COLO829 (cell line): ENCODE results near the gene CD247.

Source experiments
- DNase-seq: peaks from one replicate; pipeline ENCODE4 v3.0.0; 2012; ENCODE audit warnings: low spot score

CD247 gene

GRCh38 chr1:167489571-167490340 lies 28.6 kb downstream of the CD247 start:
- DNase-seq = no peak

- no peak for DNase-seq
These were observed 29.5 kb downstream of the CD247 start for GRCh38 chr1:167488786-167489185.

- DNase-seq = no peak
These were observed 30.7 kb downstream of the CD247 start for GRCh38 chr1:167487614-167488013.

DNA sequence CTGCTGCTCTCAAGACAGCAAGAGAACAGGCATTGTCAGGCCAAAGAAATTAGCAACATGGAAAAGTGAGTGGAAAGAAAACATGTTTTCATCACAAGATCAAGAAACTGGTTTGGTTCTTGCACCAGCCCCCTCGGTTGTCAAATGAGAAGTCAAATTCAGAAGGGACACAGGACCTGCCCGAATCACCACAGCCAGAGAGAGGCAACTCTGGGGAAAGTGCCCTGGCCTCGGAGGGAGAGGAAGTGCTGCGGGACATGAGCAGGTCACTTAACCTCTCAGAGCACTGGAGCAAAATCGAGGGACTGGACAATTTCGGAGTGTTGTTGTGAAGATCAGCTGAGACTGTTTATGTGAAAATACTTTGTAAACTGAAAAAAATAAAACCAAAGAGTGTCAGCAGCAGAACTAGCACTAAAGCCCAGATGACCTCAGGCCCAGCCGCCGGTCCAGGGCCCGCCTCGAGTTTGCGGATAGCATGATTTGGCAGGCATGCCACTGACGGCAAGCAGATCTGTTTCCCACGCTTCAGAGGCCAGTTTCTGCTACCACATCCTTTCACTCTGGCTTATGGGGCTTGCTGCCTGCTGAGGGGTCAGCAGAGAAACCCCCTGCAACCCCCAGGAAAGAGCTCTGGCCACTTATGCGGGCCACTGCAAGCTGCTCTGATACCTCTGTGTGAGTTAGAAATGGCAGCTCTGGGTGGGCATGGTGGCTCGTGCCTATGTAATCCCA lies 32.1 kb downstream of the CD247 start:
- DNase-seq = no peak

GRCh38 chr1:167484726-167485502 lies 33.4 kb downstream of the CD247 start:
- no peak for DNase-seq

- DNase-seq = no peak
These were observed 34.5 kb downstream of the CD247 start for GRCh38 chr1:167483790-167484189.

DNA sequence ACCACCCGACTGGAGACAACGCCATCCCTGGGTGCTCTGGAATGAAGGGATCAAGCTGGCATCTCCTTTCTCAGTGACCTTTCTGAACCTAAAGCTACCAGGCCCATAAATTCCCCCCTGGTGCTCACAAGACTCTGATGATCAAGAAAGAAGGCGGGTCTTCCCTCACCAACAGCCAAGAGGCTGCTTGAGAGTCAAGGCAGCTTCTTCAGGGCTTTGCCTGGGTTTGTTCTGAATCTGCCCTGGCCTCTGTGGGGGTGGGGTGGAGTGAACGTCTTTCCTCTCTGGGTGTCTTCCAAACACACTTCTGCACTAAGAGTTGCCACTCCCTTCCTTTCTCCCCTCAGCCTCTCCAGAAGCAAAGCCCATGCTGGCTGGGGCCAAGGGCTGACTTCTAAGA lies 36.1 kb downstream of the CD247 start:
- no peak for DNase-seq

- DNase-seq = no peak
These were observed 38.9 kb downstream of the CD247 start for GRCh38 chr1:167479331-167479979.

GRCh38 chr1:167477986-167478385 lies 40.3 kb downstream of the CD247 start:
- DNase-seq = no peak

GRCh38 chr1:167476061-167476460 lies 42.3 kb downstream of the CD247 start:
- no peak for DNase-seq

DNA sequence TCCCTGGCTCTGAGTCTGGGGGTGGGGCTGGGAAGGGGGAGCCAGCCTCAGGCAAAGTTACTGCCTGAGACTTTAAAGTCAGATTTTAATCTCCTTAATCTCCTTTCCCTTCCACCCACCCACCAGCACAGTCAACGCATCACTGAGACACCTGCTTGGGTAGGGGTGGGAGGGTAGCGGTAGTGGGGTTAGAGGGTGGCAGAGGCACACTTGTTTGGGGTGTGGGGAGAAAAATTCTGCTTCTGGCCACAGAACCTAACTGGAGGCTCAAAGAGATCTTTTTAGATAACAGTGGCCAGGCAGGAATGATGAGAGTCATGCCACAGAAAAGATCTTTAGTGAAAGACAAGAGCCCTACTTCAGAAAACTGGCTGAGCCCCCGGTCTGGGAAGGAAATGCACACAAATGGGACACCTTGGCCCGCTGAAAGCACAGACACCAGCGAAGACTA lies 44.1 kb downstream of the CD247 start:
- no peak for DNase-seq

- no peak for DNase-seq
These were observed 44.6 kb downstream of the CD247 start for GRCh38 chr1:167473761-167474160.

- no peak for DNase-seq
These were observed 45.4 kb downstream of the CD247 start for GRCh38 chr1:167472752-167473521.

- no peak for DNase-seq
These were observed 46.8 kb downstream of the CD247 start for GRCh38 chr1:167471568-167471967.

DNA sequence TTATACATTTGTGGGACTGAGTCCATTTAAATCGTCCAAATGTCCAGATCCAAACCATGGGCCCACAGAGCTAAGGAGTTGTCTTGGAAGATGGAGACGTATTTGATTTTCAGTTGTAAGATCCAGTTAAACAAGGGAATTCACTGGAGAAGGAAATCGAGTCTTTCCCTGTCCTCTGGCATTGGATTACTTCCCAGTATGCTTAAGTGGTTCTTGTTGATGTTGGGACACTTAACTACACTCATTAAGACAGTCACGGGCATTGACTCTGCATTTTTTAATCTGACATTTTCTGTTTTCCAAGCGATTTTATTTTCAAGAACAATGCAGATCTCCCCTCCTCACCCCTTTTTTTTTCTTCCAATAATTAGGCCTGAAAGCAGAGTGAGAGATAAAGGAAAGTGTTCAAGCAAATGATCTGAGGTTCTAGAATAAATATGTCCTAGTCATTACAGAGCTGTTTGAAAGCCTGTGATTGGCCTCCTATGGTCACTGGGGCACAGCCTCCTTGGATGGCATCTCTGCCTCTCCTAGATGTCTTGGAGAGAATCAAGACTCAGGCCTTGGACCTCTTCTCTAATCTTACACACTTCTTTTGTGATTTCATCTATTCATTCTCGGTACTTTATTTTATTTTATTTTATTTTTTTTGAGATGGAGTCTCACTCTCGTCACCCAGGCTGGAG lies 48.9 kb downstream of the CD247 start:
- DNase-seq = no peak

DNA sequence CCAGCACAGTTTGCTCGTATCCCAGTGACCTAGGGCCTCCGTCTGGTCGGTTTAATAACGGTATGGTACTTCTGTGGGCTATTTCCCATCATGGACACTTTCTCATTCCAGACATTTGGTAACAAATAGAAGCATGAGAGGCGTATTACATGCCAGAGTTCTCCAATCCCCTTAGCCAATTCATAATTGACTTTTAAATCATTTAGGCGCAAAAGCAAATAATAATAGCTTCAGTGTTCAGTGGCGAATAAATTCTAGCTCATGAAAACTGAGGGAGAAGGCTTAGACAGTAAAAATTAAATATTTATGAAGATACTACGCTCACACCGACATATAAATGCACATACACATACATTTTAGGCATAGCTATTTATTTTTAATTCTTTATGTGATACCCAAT lies 50.6 kb downstream of the CD247 start:
- no peak for DNase-seq

GRCh38 chr1:167467126-167467710 lies 51.1 kb downstream of the CD247 start:
- no peak for DNase-seq

- DNase-seq = no peak
These were observed 52.6 kb downstream of the CD247 start for GRCh38 chr1:167465743-167466142.

DNA sequence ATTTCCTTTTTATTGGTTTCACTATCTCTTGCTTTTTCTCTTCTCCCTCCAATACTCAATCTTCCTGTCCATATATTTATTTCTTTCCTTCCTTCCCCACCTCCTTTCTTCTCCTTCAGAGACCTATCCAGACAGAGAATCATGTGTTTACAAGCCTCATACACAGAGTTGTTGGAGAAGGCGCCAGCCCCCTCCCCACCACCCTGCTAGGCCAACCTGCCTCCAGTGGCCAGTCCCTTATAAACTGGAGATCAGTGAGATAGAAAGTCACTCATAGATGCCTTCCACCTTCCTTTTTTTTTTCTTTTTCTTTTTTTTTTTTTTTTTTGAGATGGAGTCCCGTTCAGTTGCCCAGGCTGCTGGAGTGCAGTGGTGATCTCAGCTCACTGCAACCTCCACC lies 53.3 kb downstream of the CD247 start:
- DNase-seq = no peak

- no peak for DNase-seq
These were observed 54.3 kb downstream of the CD247 start for GRCh38 chr1:167463875-167464575.
